ENCODE results near the gene B3GNT7.

GRCh38 chr2:231384970-231385369 lies 10.5 kb upstream of the B3GNT7 start:
- TF ChIP-seq CTCF (conservative IDR thresholded peaks at IDR 0.05) (no peak), ZFX (IDR thresholded peaks at IDR 0.05) (no peak)
